ENCODE measurements around the gene VWA8. TPM values are rescaled to one million over a fixed set of nuclear protein-coding genes. Genes with fewer than 3 reads are reported as not detected.

The VWA8 gene
- total and polyA plus RNA-seq, 2 of the 8 experiments (the other 6 are each of a cell fraction or from before 2014, with no cell fraction given): 5.9 to 19.6 TPM

DNA sequence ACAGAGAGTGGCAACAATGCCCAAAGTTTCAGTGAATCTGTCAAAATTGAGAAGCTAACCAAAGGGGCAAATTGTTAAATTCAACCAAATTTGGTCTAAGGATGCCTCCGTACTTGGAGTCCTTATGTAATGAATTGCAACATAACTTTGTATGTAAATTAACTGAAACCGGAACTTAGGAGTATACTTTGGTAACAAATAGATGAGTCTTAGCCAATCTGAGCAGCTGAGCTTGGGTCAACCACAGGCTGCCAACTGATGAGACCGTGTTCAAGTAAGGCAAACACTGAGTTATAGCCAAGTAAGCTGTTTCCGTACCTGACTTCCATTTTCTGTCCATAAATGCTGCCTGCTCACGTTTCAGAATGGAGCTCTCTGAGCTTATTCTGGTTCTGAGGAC is 5.3 kb downstream of the VWA8 start:
- POLR2A ChIA-PET (ENCODE audit: partially characterized antibody): interaction anchor here (0.6 to 0.7 kb wide), 2 partner anchors 637 to 772 kb away, joined by 3 read pairs; no protein-coding TSS in a partner anchor
- WGBS, 2 experiments (ENCODE audit: extremely low coverage in 1 of 2, insufficient coverage in 1 of 2, insufficient read length in 1 of 2, insufficient replicate concordance in 2 of 2, low coverage in 1 of 2, low lambda C conversion rate in 2 of 2, missing lambda C conversion rate in 1 of 2): 93% methylated on average over 5 of the region's 5 CpGs; no CpG with 5 or more reads in 1 of the 2 experiments
- Histone ChIP-seq H2BK120ac (replicated peaks; ENCODE audit: low read depth, low read length) (no peak overlapping the region), H3K9me3 (ENCODE audit: insufficient read depth in 2 of 2, low read depth in 1 of 2, low read length in 1 of 2) (no peaks in the 10 kb centered on the region), H3K4me2 (ENCODE audit: insufficient read depth in 1 of 2, low read depth in 2 of 2, low read length in 2 of 2) (no peak overlapping the region), H3K23ac (ENCODE audit: insufficient read length) (no peak overlapping the region), H2BK12ac (ENCODE audit: low read depth, low read length) (no peak overlapping the region), H3K4me3 (ENCODE audit: extremely low read depth in 1 of 4, insufficient read depth in 2 of 4, low read depth in 3 of 4, low read length in 4 of 4) (no peak overlapping the region), H2BK20ac (ENCODE audit: low read length) (no peak overlapping the region), H4K8ac (ENCODE audit: extremely low read depth, insufficient read depth, low read length) (no peak overlapping the region), H2BK5ac (ENCODE audit: low read depth, low read length) (no peak overlapping the region), H3K4ac (replicated peaks; ENCODE audit: insufficient read length, low read depth, low read length) (no peak overlapping the region), H3K14ac (ENCODE audit: insufficient read length) (no peak overlapping the region), H4K91ac (replicated peaks; ENCODE audit: insufficient read length, low read length) (no peak overlapping the region), H3K56ac (replicated peaks; ENCODE audit: insufficient read length, low read depth, low read length) (no peak overlapping the region), H2AFZ (ENCODE audit: low read length) (no peak overlapping the region), H3K18ac (ENCODE audit: extremely low read depth, low read length) (no peak overlapping the region), H2BK15ac (ENCODE audit: low read length) (no peak overlapping the region), H3K9ac (replicated peaks in 1 of 4; ENCODE audit: extremely low read depth in 1 of 4, low read depth in 3 of 4, low read length in 3 of 4) (no peak overlapping the region), H3K27ac (ENCODE audit: low read depth, low read length) (no peak overlapping the region), H3K79me1 (ENCODE audit: low read depth, low read length) (peaks cover 6% of the 10 kb centered on the region; the same call in 1 of the 2 replicates), H3K27me3 (replicated peaks in 1 of 4; ENCODE audit: control insufficient read depth in 3 of 4, extremely low read depth in 1 of 4, insufficient read depth in 3 of 4, low read length in 3 of 4) (peaks cover 0 to 1% (median 0%) of the 10 kb centered on the region in 4 experiments; a peak in 1 of 7 replicates), H2AK5ac (ENCODE audit: low read depth, low read length) (no peak overlapping the region; the same call in 1 of the 2 replicates), H3K4me1 (replicated peaks in 1 of 4; ENCODE audit: control insufficient read depth in 3 of 4, insufficient read depth in 4 of 4, low read length in 3 of 4) (no peaks in the 10 kb centered on the region; a peak in 1 of 7 replicates), H3K36me3 (ENCODE audit: control insufficient read depth in 2 of 4, insufficient read depth in 4 of 4, low read length in 3 of 4) (no peaks in the 10 kb centered on the region), H3K23me2 (ENCODE audit: low read depth, low read length) (no peaks in the 10 kb centered on the region; the same call in 1 of the 2 replicates), H4K5ac (ENCODE audit: insufficient read length, low read depth, low read length) (no peak overlapping the region), H4K20me1 (replicated peaks in 1 of 2; ENCODE audit: control insufficient read depth in 1 of 2, insufficient read depth in 2 of 2, low read length in 2 of 2) (no peaks in the 10 kb centered on the region), H3K79me2 (ENCODE audit: control insufficient read depth in 1 of 2, insufficient read depth in 2 of 2, low read length in 2 of 2) (peaks cover 2 to 77% of the 10 kb centered on the region in 2 experiments; a peak in 2 of 4 replicates)
- FAIRE-seq (no peak), DNase-seq (ENCODE audit: low read depth in 1 of 2, low spot score in 2 of 2) (no peak)
- TF ChIP-seq BCL11A (IDR thresholded peaks at IDR 0.05; ENCODE audit: low read depth in 2 of 2, low read length in 2 of 2) (no peak), TCF12 (IDR thresholded peaks at IDR 0.05; ENCODE audit: low read depth, low read length) (no peak), SIRT6 (IDR thresholded peaks at IDR 0.05; ENCODE audit: low read length) (no peak), GABPA (IDR thresholded peaks at IDR 0.05; ENCODE audit: borderline replicate concordance, insufficient read depth, low read length) (no peak), RNF2 (IDR thresholded peaks at IDR 0.05; ENCODE audit: borderline replicate concordance, low read depth, low read length, missing control alignments, poor library complexity, severe bottlenecking) (no peak), RAD21 (IDR thresholded peaks at IDR 0.05 in 1 of 2, conservative IDR thresholded peaks at IDR 0.05 in 1 of 2; ENCODE audit: low read depth in 2 of 2, low read length in 2 of 2) (no peak)
- CTCF ChIA-PET (ENCODE audit: partially characterized antibody): interaction anchor here (1.0 to 1.8 kb wide), 3 partner anchors 9 to 155 kb away, joined by 3 to 5 read pairs (median 4); no protein-coding TSS in a partner anchor
